Natural killer cell (primary cell): ENCODE results near the gene MTFR1L. TPM values are rescaled to one million over a fixed set of nuclear protein-coding genes. Genes with fewer than 3 reads are reported as not detected.

Source experiments
- ATAC-seq, 3 donors: fragments of 150-1000 bp in 2 of 3; fragments of 200-7000 bp in 1 of 3; cut with Tn5 transposase; 1 replicate in 1 of 3; 2 replicates in 2 of 3; pipeline ENCODE4 v1.10.0; 2021; ENCODE audit warnings: mild to moderate bottlenecking in 2 of 3, moderate library complexity in 2 of 3
- DNase-seq, 2 donors: peaks; one replicate each; pipeline versions ENCODE4 v3.0.0 to v3.0.0-alpha.2; 2013 to 2021; ENCODE audit warnings: mixed read lengths in 1 of 2
- H3K27ac ChIP-seq: one replicate; pipeline ENCODE4 v1.5.1; 2013; ENCODE audit warnings: mild to moderate bottlenecking, low read length
- H3K27me3 ChIP-seq: one replicate; pipeline ENCODE4 v1.6.1; 2013; ENCODE audit warnings: low read length; ENCODE audit not compliant: control insufficient read depth, insufficient read depth
- H3K36me3 ChIP-seq: one replicate; pipeline ENCODE4 v1.6.1; 2013; ENCODE audit warnings: low read length; ENCODE audit not compliant: control insufficient read depth, insufficient read depth
- H3K4me1 ChIP-seq: one replicate; pipeline ENCODE4 v1.6.1; 2013; ENCODE audit warnings: low read length; ENCODE audit not compliant: control insufficient read depth, insufficient read depth
- H3K4me3 ChIP-seq: one replicate; pipeline ENCODE4 v1.5.1; 2013; ENCODE audit warnings: low read length
- H3K9me3 ChIP-seq: one replicate; pipeline ENCODE4 v1.6.1; 2013; ENCODE audit warnings: low read length; ENCODE audit not compliant: control insufficient read depth, insufficient read depth
- H3K27ac Mint-ChIP-seq, 2 donors: one replicate each; pipeline ENCODE4 v1.8.0; 2022; ENCODE audit warnings: mild to moderate bottlenecking in 2 of 2, mixed read lengths in 2 of 2, moderate library complexity in 1 of 2
- H3K27me3 Mint-ChIP-seq, 2 donors: one replicate each; pipeline ENCODE4 v1.8.0; 2022; ENCODE audit warnings: low read depth in 2 of 2, mixed read lengths in 2 of 2
- H3K36me3 Mint-ChIP-seq: one replicate; pipeline ENCODE4 v1.8.0; 2022; ENCODE audit warnings: mixed read lengths
- H3K4me1 Mint-ChIP-seq, 2 donors: one replicate each; pipeline ENCODE4 v1.8.0; 2022; ENCODE audit warnings: mixed read lengths in 2 of 2
- H3K4me3 Mint-ChIP-seq: one replicate; pipeline ENCODE4 v1.8.0; 2022; ENCODE audit warnings: mild to moderate bottlenecking, moderate library complexity, mixed read lengths
- H3K9me3 Mint-ChIP-seq, 2 donors: one replicate each; pipeline ENCODE4 v1.8.0; 2022; ENCODE audit warnings: mixed read lengths in 2 of 2
- CTCF ChIP-seq: fragments of 200-600 bp; IDR thresholded peaks from one replicate; pipeline ENCODE4 v1.8.0; 2022; ENCODE audit warnings: antibody characterized with exemption
- WGBS: methylation state at CpG from one replicate; pipeline ENCODE4 v1.1.7; 2013; ENCODE audit warnings: missing lambda C conversion rate; ENCODE audit not compliant: insufficient coverage; 5-methylcytosine and 5-hydroxymethylcytosine counted together
- intact Hi-C: fragments of 100-400 bp; cut with micrococcal nuclease; formaldehyde crosslinking; loops from one replicate; pipeline ENCODE4 v1.14.2; 2022
- total RNA-seq, 4 donors: library from RNA; stranded (reverse); fragments of 120-200 nt in 1 of 4; gene quantifications; one replicate each; pipeline versions ENCODE4 v1.2.3 to v1.2.4, GENCODE V29; 2013 to 2022

The MTFR1L gene
- total RNA-seq, 3 donors from 2014 or later (not counting 1 experiment from before 2014, with no cell fraction given), result 33.4 to 39.0 (median 39.0) TPM

- Histone ChIP-seq H3K36me3 (no peaks in the 10 kb centered on the region), H3K4me3 (no peak overlapping the region), H3K27ac (no peak overlapping the region), H3K4me1 (peaks cover 25% of the 10 kb centered on the region), H3K9me3 (no peaks in the 10 kb centered on the region), H3K27me3 (no peaks in the 10 kb centered on the region)
- Mint-ChIP-seq H3K27me3 (no peaks in the 10 kb centered on the region), H3K9me3 (no peaks in the 10 kb centered on the region), H3K36me3 (no peaks in the 10 kb centered on the region), H3K4me3 (no peak overlapping the region), H3K27ac (peak overlapping the region in 1 of 2 donors; percentile 63), H3K4me1 (peaks cover 9 to 22% of the 10 kb centered on the region in 2 donors)
- TF ChIP-seq CTCF, result no peak
- intact Hi-C loops, result loop anchor here (5.0 kb wide), 1 partner anchor 312 kb away; no protein-coding TSS in a partner anchor
- DNase-seq (no peak), ATAC-seq (no peak)
- WGBS, result 99% methylated on average over 7 of the region's 7 CpGs
Observed at GRCh38 chr1:25814549-25815087, 5.1 kb upstream of the MTFR1L start.

GRCh38 chr1:25815208-25816111 is 4.3 kb upstream of the MTFR1L start:
- Histone ChIP-seq H3K4me1 (peaks cover 17% of the 10 kb centered on the region), H3K9me3 (no peaks in the 10 kb centered on the region), H3K27me3 (no peaks in the 10 kb centered on the region), H3K4me3 (no peak overlapping the region), H3K27ac (no peak overlapping the region), H3K36me3 (no peaks in the 10 kb centered on the region)
- Mint-ChIP-seq H3K27ac (peak overlapping the region in 1 of 2 donors; percentile 63), H3K36me3 (no peaks in the 10 kb centered on the region), H3K27me3 (no peaks in the 10 kb centered on the region), H3K4me3 (no peak overlapping the region), H3K4me1 (peaks cover 10 to 22% of the 10 kb centered on the region in 2 donors), H3K9me3 (no peaks in the 10 kb centered on the region)
- intact Hi-C loops, result no loop called here
- ATAC-seq, result no peak
- TF ChIP-seq CTCF, result no peak
- 93% methylated on average over 23 of the region's 24 CpGs for WGBS
- no peak for DNase-seq

DNA sequence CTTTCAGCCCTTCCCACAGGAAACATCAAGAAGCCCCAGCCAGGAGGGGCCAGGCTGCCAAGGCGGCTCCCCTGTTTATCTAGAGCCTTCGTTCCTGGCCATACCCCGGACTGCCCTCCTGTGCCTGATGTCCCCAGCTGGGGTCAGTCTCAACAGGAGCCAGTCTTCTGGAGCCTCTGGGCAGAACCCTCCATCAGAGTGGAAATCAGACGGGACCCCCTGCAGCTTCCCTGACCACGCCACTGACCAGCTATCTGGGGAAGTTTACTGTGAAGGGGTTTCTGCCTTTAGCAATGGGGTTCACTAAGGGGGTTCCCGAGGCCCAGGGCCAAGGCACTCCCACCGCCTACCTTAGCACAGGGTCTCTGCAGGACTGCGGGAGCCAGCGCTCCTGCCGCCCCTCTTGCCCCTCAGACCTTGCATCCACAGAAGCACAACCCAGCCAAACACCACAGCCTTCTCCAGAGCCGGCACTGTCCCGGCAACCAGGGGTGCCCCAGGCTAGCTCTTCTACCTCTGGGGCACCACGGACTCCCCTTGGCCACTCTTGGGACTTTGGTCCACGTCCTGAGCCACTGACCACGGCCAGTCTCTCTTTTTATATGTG is 3.5 kb upstream of the MTFR1L start:
- H3K9me3 ChIP-seq, result no peaks in the 10 kb centered on the region
- intact Hi-C loops, result no loop called here
- DNase-seq (no peak), ATAC-seq (no peak)
- H3K27me3 ChIP-seq, result no peaks in the 10 kb centered on the region
- no peak overlapping the region for H3K4me3 ChIP-seq
- WGBS, result 92% methylated on average over 15 of the region's 15 CpGs
- no peak overlapping the region for H3K27ac ChIP-seq
- H3K36me3 Mint-ChIP-seq, result no peaks in the 10 kb centered on the region
- no peaks in the 10 kb centered on the region for H3K27me3 Mint-ChIP-seq
- H3K4me1 Mint-ChIP-seq, result peaks cover 18 to 30% of the 10 kb centered on the region in 2 donors
- H3K4me1 ChIP-seq, result peaks cover 17% of the 10 kb centered on the region
- H3K36me3 ChIP-seq, result no peaks in the 10 kb centered on the region
- no peaks in the 10 kb centered on the region for H3K9me3 Mint-ChIP-seq
- no peak for TF ChIP-seq CTCF
- H3K27ac Mint-ChIP-seq, result no peak overlapping the region
- H3K4me3 Mint-ChIP-seq, result no peak overlapping the region
